Measurements from ENCODE around the gene XNDC1N. TPM values are rescaled to one million over a fixed set of nuclear protein-coding genes. Genes with fewer than 3 reads are reported as not detected.

Gene XNDC1N
- polyA plus RNA-seq, 2 of the 4 experiments (the other 2 are of a cell fraction), result 4.3 to 7.6 TPM

GRCh38 chr11:71935338-71935925 is 7.0 kb upstream of the XNDC1N start (continued):
- no peak for TF ChIP-seq ESRRA (IDR thresholded peaks at IDR 0.05; ENCODE audit: borderline replicate concordance, low read length)
- TF ChIP-seq SMC3 (IDR thresholded peaks at IDR 0.05), result no peak

- DNase-seq (ENCODE audit: low read depth in 1 of 2, low spot score in 1 of 2) (no peak), ATAC-seq (peak; percentile 43 to 55; a peak in 4 of 6 replicates), FAIRE-seq (no peak)
- ChIA-PET CTCF (interaction anchor here (0.9 kb wide), 1 partner anchor 43 kb away, joined by 3 read pairs; no protein-coding TSS in a partner anchor), POLR2A (no interaction called here)
- no peak overlapping the region for H3K4me3 ChIP-seq
- peak overlapping the region; percentile 94 for H3K4me2 ChIP-seq
- peak overlapping the region; percentile 39 to 83; a peak in 5 of 6 replicates for H3K27ac ChIP-seq
- peaks cover 94% of the 10 kb centered on the region for H3K4me1 ChIP-seq
- no peak for TF ChIP-seq JUNB (IDR thresholded peaks at IDR 0.05)
- no peaks in the 10 kb centered on the region for H3K9me3 ChIP-seq
- 63% methylated on average over 2 of the region's 2 CpGs for WGBS (ENCODE audit: missing lambda C conversion rate)
These were observed 5.8 kb upstream of the XNDC1N start for GRCh38 chr11:71934213-71934612.

GRCh38 chr11:71933141-71933933 is 4.9 kb upstream of the XNDC1N start:
- Histone ChIP-seq H3K4me2 (peak overlapping the region; percentile 94), H3K4me3 (no peak overlapping the region), H3K4me1 (peaks cover 85% of the 10 kb centered on the region), H3K27ac (peak overlapping the region; percentile 39 to 83; a peak in 5 of 6 replicates), H3K9me3 (no peaks in the 10 kb centered on the region)
- DNase-seq (ENCODE audit: low read depth in 1 of 2, low spot score in 1 of 2) (no peak), FAIRE-seq (no peak), ATAC-seq (no peak)
- WGBS (ENCODE audit: missing lambda C conversion rate), result 60% methylated on average over 4 of the region's 4 CpGs
- ChIA-PET CTCF (interaction anchor here (0.6 to 1.0 kb wide), 3 partner anchors 44 to 49 kb away, joined by 3 read pairs; no protein-coding TSS in a partner anchor), POLR2A (no interaction called here)
- TF ChIP-seq SREBF2 (IDR thresholded peaks at IDR 0.05), result no peak
- no peak for TF ChIP-seq EP300 (IDR thresholded peaks at IDR 0.05)
- TF ChIP-seq NR3C1 (IDR thresholded peaks at IDR 0.05), result no peak
- no peak for TF ChIP-seq USF2 (IDR thresholded peaks at IDR 0.05)
- no peak for TF ChIP-seq RCOR1 (IDR thresholded peaks at IDR 0.05; ENCODE audit: low read depth, low read length)
- no peak for TF ChIP-seq CTCF (IDR thresholded peaks at IDR 0.05)
- TF ChIP-seq KDM1A (IDR thresholded peaks at IDR 0.05; ENCODE audit: low read depth), result no peak
- TF ChIP-seq HOXB5 (CRISPR knock-in tag; IDR thresholded peaks at IDR 0.05), result no peak
- no peak for TF ChIP-seq E2F6 (IDR thresholded peaks at IDR 0.05; ENCODE audit: borderline replicate concordance, low read depth)
- TF ChIP-seq BHLHE40 (IDR thresholded peaks at IDR 0.05; ENCODE audit: low read depth, low read length), result no peak
- TF ChIP-seq ZSCAN20 (CRISPR knock-in tag; IDR thresholded peaks at IDR 0.05), result no peak
- TF ChIP-seq CBX8 (IDR thresholded peaks at IDR 0.05), result no peak
- TF ChIP-seq MAFK (IDR thresholded peaks at IDR 0.05; ENCODE audit: partially characterized antibody), result no peak
- no peak for TF ChIP-seq RAD21 (conservative IDR thresholded peaks at IDR 0.05 in 1 of 2, IDR thresholded peaks at IDR 0.05 in 1 of 2)
- TF ChIP-seq POLR2AphosphoS2 (conservative IDR thresholded peaks at IDR 0.05; ENCODE audit: low read length), result no peak

All from A549 (cell line).